Kidney (tissue), 14 donors: Measurements from ENCODE around the gene PCDHA7. TPM values are rescaled to one million over a fixed set of nuclear protein-coding genes. Genes with fewer than 3 reads are reported as not detected.

Experiments used
- DNase-seq, 5 donors: peaks; one replicate each; pipeline ENCODE4 v3.0.0-alpha.2; 2013 to 2020
- FAIRE-seq: peaks from 2 replicates; lab custom pipeline; 2012; peaks lifted over from hg19 to GRCh38; lab: Jason Lieb, UNC
- H3K27ac ChIP-seq, 2 donors: one replicate each; pipeline ENCODE4 v1.7.0; 2013; ENCODE audit warnings: low read depth in 2 of 2, low read length in 2 of 2, inconsistent platforms in 1 of 2
- H3K27me3 ChIP-seq: one replicate; pipeline ENCODE4 v1.7.1; 2013; ENCODE audit warnings: low read length, inconsistent platforms; ENCODE audit not compliant: control insufficient read depth, insufficient read depth
- H3K36me3 ChIP-seq, 3 donors: one replicate each; pipeline versions ENCODE4 v1.7.0 to v1.7.1; 2013; ENCODE audit warnings: low read length in 3 of 3, control low read depth in 1 of 3, inconsistent platforms in 1 of 3; ENCODE audit not compliant: insufficient read depth in 3 of 3, control insufficient read depth in 2 of 3
- H3K4me1 ChIP-seq, 3 donors: one replicate each; pipeline versions ENCODE4 v1.7.0 to v1.7.1; 2013; ENCODE audit warnings: low read length in 3 of 3, inconsistent platforms in 1 of 3, low read depth in 1 of 3; ENCODE audit not compliant: control insufficient read depth in 2 of 3, insufficient read depth in 2 of 3
- H3K4me3 ChIP-seq, 3 donors: one replicate each; pipeline versions ENCODE4 v1.7.0 to v1.8.1; 2013; ENCODE audit warnings: low read length in 3 of 3, control low read depth in 1 of 3, inconsistent platforms in 1 of 3
- H3K9ac ChIP-seq, 3 donors: one replicate each; pipeline versions ENCODE4 v1.7.0 to v1.7.1; 2013; ENCODE audit warnings: low read length in 3 of 3, control low read depth in 1 of 3, inconsistent platforms in 1 of 3
- H3K9me3 ChIP-seq, 3 donors: one replicate each; pipeline versions ENCODE4 v1.7.0 to v1.7.1; 2013; ENCODE audit warnings: low read length in 3 of 3, control low read depth in 1 of 3, inconsistent platforms in 1 of 3; ENCODE audit not compliant: control insufficient read depth in 2 of 3, insufficient read depth in 1 of 3
- intact Hi-C: fragments of 100-400 bp; cut with DNase I; formaldehyde crosslinking; loops from one replicate; pipeline ENCODE4 v1.11.1; 2022
- polyA plus RNA-seq: library from polyadenylated mRNA; stranded (reverse); fragments of 350-450 nt; fragmentation: Illumina TruSeq; extraction: RNeasy Lipid Tissue Mini Kit (QIAGEN cat#74804); gene quantifications from one replicate; pipeline ENCODE4 v1.2.3, GENCODE V29; 2014; ENCODE audit warnings: low read depth, low replicate concordance; ENCODE audit not compliant: insufficient read depth
- total RNA-seq: library from RNA; stranded (reverse); fragmentation: NEBNext Ultra II Directional; extraction: Animal tissue kit (Norgen Biotek cat#: 25700); gene quantifications from one replicate; pipeline ENCODE4 v1.2.1, GENCODE V29; 2021
- TF ChIP-seq, protein P1 (sequence below): IDR thresholded peaks from 3 replicates; pipeline ENCODE4 v1.5.1; 2012; ENCODE audit warnings: mild to moderate bottlenecking, moderate library complexity, borderline replicate concordance; ENCODE audit not compliant: insufficient read depth; ENCODE audit errors: extremely low read depth
- donor health status: control.
- donor health status: control.
- donor health status: control.
- donor health status: control.
- donor health status: control.
- donor health status: DM: yes; HTN: yes; CAD: no.
- donor health status: Normal renal cell carcinoma (clear cell type).

The PCDHA7 gene
- total and polyA plus RNA-seq, 2 donors from 2014 or later = 0.62 to 1.1 TPM

DNA sequence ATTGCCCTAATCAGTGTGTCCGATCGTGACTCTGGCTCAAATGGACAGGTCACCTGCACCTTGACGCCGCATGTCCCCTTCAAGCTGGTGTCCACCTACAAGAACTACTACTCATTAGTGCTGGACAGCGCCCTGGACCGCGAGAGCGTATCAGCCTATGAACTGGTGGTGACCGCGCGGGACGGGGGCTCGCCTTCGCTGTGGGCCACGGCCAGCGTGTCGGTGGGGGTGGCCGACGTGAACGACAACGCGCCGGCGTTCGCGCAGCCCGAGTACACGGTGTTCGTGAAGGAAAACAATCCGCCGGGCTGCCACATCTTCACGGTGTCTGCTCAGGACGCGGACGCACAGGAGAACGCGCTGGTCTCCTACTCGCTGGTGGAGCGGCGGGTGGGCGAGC lies 49.3 kb downstream of the PCDHA7 start:
- FAIRE-seq = no peak

DNA sequence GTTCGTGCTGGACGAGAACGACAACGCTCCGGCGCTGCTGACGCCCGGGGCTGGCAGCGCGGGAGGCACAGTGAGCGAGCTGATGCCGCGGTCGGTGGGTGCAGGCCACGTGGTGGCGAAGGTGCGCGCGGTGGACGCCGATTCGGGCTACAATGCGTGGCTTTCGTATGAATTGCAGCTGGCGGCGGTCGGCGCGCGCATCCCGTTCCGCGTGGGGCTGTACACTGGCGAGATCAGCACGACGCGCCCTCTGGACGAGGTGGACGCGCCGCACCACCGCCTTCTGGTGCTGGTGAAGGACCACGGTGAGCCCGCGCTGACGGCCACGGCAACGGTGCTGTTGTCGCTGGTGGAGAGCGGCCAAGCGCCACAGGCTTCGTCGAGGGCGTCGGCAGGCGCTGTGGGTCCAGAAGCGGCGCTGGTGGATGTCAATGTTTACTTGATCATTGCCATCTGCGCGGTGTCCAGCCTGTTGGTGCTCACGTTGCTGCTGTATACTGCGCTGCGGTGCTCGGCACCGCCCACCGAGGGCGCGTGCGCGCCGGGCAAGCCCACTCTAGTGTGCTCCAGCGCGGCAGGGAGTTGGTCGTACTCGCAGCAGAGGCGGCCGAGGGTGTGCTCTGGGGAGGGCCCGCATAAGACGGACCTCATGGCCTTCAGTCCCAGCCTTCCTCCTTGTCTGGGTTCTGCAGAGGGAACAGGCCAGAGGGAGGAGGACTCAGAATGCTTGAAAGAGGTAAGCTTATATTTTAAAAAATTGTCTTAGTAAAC lies 50.0 kb downstream of the PCDHA7 start:
- FAIRE-seq (no peak), DNase-seq (peak in 1 of 5 donors; percentile 72)
- Histone ChIP-seq H3K27ac (no peak overlapping the region), H3K9ac (no peak overlapping the region), H3K9me3 (peaks cover 1 to 11% (median 8%) of the 10 kb centered on the region in 3 donors), H3K27me3 (no peaks in the 10 kb centered on the region), H3K4me1 (no peaks in the 10 kb centered on the region), H3K36me3 (no peaks in the 10 kb centered on the region), H3K4me3 (no peak overlapping the region)
- intact Hi-C loops = no loop called here
- TF ChIP-seq, protein P1, sequence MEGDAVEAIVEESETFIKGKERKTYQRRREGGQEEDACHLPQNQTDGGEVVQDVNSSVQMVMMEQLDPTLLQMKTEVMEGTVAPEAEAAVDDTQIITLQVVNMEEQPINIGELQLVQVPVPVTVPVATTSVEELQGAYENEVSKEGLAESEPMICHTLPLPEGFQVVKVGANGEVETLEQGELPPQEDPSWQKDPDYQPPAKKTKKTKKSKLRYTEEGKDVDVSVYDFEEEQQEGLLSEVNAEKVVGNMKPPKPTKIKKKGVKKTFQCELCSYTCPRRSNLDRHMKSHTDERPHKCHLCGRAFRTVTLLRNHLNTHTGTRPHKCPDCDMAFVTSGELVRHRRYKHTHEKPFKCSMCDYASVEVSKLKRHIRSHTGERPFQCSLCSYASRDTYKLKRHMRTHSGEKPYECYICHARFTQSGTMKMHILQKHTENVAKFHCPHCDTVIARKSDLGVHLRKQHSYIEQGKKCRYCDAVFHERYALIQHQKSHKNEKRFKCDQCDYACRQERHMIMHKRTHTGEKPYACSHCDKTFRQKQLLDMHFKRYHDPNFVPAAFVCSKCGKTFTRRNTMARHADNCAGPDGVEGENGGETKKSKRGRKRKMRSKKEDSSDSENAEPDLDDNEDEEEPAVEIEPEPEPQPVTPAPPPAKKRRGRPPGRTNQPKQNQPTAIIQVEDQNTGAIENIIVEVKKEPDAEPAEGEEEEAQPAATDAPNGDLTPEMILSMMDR = no peak

More for the DNA sequence above, 49.3 kb downstream of the PCDHA7 start:
- DNase-seq = no peak
- Histone ChIP-seq H3K27me3 (no peaks in the 10 kb centered on the region), H3K27ac (no peak overlapping the region), H3K9me3 (peaks cover 1 to 11% (median 8%) of the 10 kb centered on the region in 3 donors), H3K9ac (no peak overlapping the region), H3K4me1 (no peaks in the 10 kb centered on the region), H3K4me3 (no peak overlapping the region), H3K36me3 (no peaks in the 10 kb centered on the region)
- intact Hi-C loops = no loop called here
- TF ChIP-seq, protein P1 = no peak

Other genes with a start within 250 kb of the PCDHA7 start
- gene CD14, start 201.1 kb upstream of the PCDHA7 start, total RNA-seq = 68.8 TPM
- gene CD14, start 201.1 kb upstream of the PCDHA7 start, polyA plus RNA-seq = 43.8 TPM
- 19.0 TPM for gene TMCO6, start 194.8 kb upstream of the PCDHA7 start, total RNA-seq
- 7.6 TPM for gene TMCO6, start 194.8 kb upstream of the PCDHA7 start, polyA plus RNA-seq
- 56.8 TPM for gene NDUFA2, start 186.6 kb upstream of the PCDHA7 start, total RNA-seq
- 326 TPM for gene NDUFA2, start 186.6 kb upstream of the PCDHA7 start, polyA plus RNA-seq
- gene IK, start 186.4 kb upstream of the PCDHA7 start, total RNA-seq = 76.9 TPM
- 72.5 TPM for gene IK, start 186.4 kb upstream of the PCDHA7 start, polyA plus RNA-seq
- gene WDR55, start 169.4 kb upstream of the PCDHA7 start, total RNA-seq = 20.8 TPM
- 13.7 TPM for gene WDR55, start 169.4 kb upstream of the PCDHA7 start, polyA plus RNA-seq
- 1.0 TPM for gene DND1, start 160.7 kb upstream of the PCDHA7 start, total RNA-seq
- gene DND1, start 160.7 kb upstream of the PCDHA7 start, polyA plus RNA-seq = 0.41 TPM
- gene HARS1, start 142.9 kb upstream of the PCDHA7 start, total RNA-seq = 52.2 TPM
- 48.6 TPM for gene HARS1, start 142.9 kb upstream of the PCDHA7 start, polyA plus RNA-seq
- gene HARS2, start 142.8 kb upstream of the PCDHA7 start, total RNA-seq = 27.6 TPM
- gene HARS2, start 142.8 kb upstream of the PCDHA7 start, polyA plus RNA-seq = 26.7 TPM
- 51.4 TPM for gene ZMAT2, start 133.8 kb upstream of the PCDHA7 start, total RNA-seq
- gene ZMAT2, start 133.8 kb upstream of the PCDHA7 start, polyA plus RNA-seq = 122 TPM
- gene PCDHA1, start 48.1 kb upstream of the PCDHA7 start, total RNA-seq = 0.13 TPM
- gene PCDHA1, start 48.1 kb upstream of the PCDHA7 start, polyA plus RNA-seq = not detected
- gene PCDHA2, start 39.4 kb upstream of the PCDHA7 start, total RNA-seq = 0.50 TPM
- gene PCDHA2, start 39.4 kb upstream of the PCDHA7 start, polyA plus RNA-seq = 0.17 TPM
- 1.4 TPM for gene PCDHA3, start 33.2 kb upstream of the PCDHA7 start, total RNA-seq
- gene PCDHA3, start 33.2 kb upstream of the PCDHA7 start, polyA plus RNA-seq = 0.13 TPM
- 4.1 TPM for gene PCDHA4, start 27.2 kb upstream of the PCDHA7 start, total RNA-seq
- 1.1 TPM for gene PCDHA4, start 27.2 kb upstream of the PCDHA7 start, polyA plus RNA-seq
- 0.91 TPM for gene PCDHA5, start 12.7 kb upstream of the PCDHA7 start, total RNA-seq
- not detected for gene PCDHA5, start 12.7 kb upstream of the PCDHA7 start, polyA plus RNA-seq
- 3.6 TPM for gene PCDHA6, start 6.3 kb upstream of the PCDHA7 start, total RNA-seq
- 0.80 TPM for gene PCDHA6, start 6.3 kb upstream of the PCDHA7 start, polyA plus RNA-seq
- gene PCDHA8, start 6.9 kb downstream of the PCDHA7 start, total RNA-seq = 0.82 TPM
- not detected for gene PCDHA8, start 6.9 kb downstream of the PCDHA7 start, polyA plus RNA-seq
- 0.85 TPM for gene PCDHA9, start 14.1 kb downstream of the PCDHA7 start, total RNA-seq
- not detected for gene PCDHA9, start 14.1 kb downstream of the PCDHA7 start, polyA plus RNA-seq
- 7.6 TPM for gene PCDHA10, start 21.6 kb downstream of the PCDHA7 start, total RNA-seq
- gene PCDHA10, start 21.6 kb downstream of the PCDHA7 start, polyA plus RNA-seq = 1.7 TPM
- 2.0 TPM for gene PCDHA11, start 34.7 kb downstream of the PCDHA7 start, total RNA-seq
- 0.77 TPM for gene PCDHA11, start 34.7 kb downstream of the PCDHA7 start, polyA plus RNA-seq
- 5.2 TPM for gene PCDHA12, start 41.0 kb downstream of the PCDHA7 start, total RNA-seq
- 1.1 TPM for gene PCDHA12, start 41.0 kb downstream of the PCDHA7 start, polyA plus RNA-seq
- 1.8 TPM for gene PCDHA13, start 47.9 kb downstream of the PCDHA7 start, total RNA-seq
- 0.49 TPM for gene PCDHA13, start 47.9 kb downstream of the PCDHA7 start, polyA plus RNA-seq
- 2.9 TPM for gene PCDHAC1, start 92.0 kb downstream of the PCDHA7 start, total RNA-seq
- gene PCDHAC1, start 92.0 kb downstream of the PCDHA7 start, polyA plus RNA-seq = 0.43 TPM
- gene PCDHAC2, start 132.2 kb downstream of the PCDHA7 start, total RNA-seq = 3.6 TPM
- 0.30 TPM for gene PCDHAC2, start 132.2 kb downstream of the PCDHA7 start, polyA plus RNA-seq
- gene PCDHB1, start 217.1 kb downstream of the PCDHA7 start, total RNA-seq = 0.50 TPM
- gene PCDHB1, start 217.1 kb downstream of the PCDHA7 start, polyA plus RNA-seq = 0.09 TPM